ENCODE data around the gene TPSG1. TPM values are rescaled to one million over a fixed set of nuclear protein-coding genes. Genes with fewer than 3 reads are reported as not detected.

The TPSG1 gene
- total and polyA plus RNA-seq, 8 donors: 0.10 to 22.9 (median 1.2) TPM; not detected in 5

- peaks cover 0 to 14% (median 6%) of the 10 kb centered on the region in 3 donors for H3K27me3 ChIP-seq
- intact Hi-C loops (cut with DNase I; ENCODE audit: low total_unique reads): no loop called here
Measured at GRCh38 chr16:1204933-1205332, 20.1 kb downstream of the TPSG1 start.

GRCh38 chr16:1202274-1202673 lies 22.8 kb downstream of the TPSG1 start:
- DNase-seq: no peak
- WGBS, 5 donors: 86 to 100% (median 93%) methylated on average over 3 to 18 of the region's 18 CpGs
- intact Hi-C loops (cut with DNase I; ENCODE audit: low total_unique reads): no loop called here
- peaks cover 9 to 79% (median 48%) of the 10 kb centered on the region in 4 donors for H3K36me3 ChIP-seq
- H3K4me1 ChIP-seq: peaks cover 0 to under 1% (median 0%) of the 10 kb centered on the region in 4 donors
- H3K27me3 ChIP-seq: peaks cover 0 to 14% (median 6%) of the 10 kb centered on the region in 3 donors
- H3K4me3 ChIP-seq: no peak overlapping the region
- TF ChIP-seq POLR2A (IDR thresholded peaks at IDR 0.05) (no peak), EP300 (IDR thresholded peaks at IDR 0.05) (no peak), CTCF (IDR thresholded peaks at IDR 0.05) (no peak), POLR2AphosphoS5 (IDR thresholded peaks at IDR 0.05) (no peak)
- H3K9me3 ChIP-seq: no peaks in the 10 kb centered on the region
- H3K27ac ChIP-seq: no peak overlapping the region

More at GRCh38 chr16:1204933-1205332, 20.1 kb downstream of the TPSG1 start:
- Histone ChIP-seq H3K27ac (no peak overlapping the region), H3K4me3 (no peak overlapping the region), H3K4me1 (no peaks in the 10 kb centered on the region), H3K36me3 (peaks cover 9 to 98% (median 68%) of the 10 kb centered on the region in 4 donors), H3K9me3 (no peaks in the 10 kb centered on the region)
- no peak for DNase-seq
- WGBS, 5 donors: 55 to 69% (median 66%) methylated on average over 8 to 15 of the region's 21 CpGs
- no peak for TF ChIP-seq CTCF (IDR thresholded peaks at IDR 0.05)
- TF ChIP-seq POLR2A (IDR thresholded peaks at IDR 0.05): no peak
- no peak for TF ChIP-seq POLR2AphosphoS5 (IDR thresholded peaks at IDR 0.05)
- no peak for TF ChIP-seq EP300 (IDR thresholded peaks at IDR 0.05)

- WGBS, 5 donors: 88 to 93% (median 91%) methylated on average over 25 of the region's 25 CpGs
Measured at GRCh38 chr16:1201444-1201843, 23.6 kb downstream of the TPSG1 start.

GRCh38 chr16:1200014-1200627 lies 24.9 kb downstream of the TPSG1 start:
- WGBS, 5 donors: 92 to 95% (median 93%) methylated on average over 31 to 38 of the region's 38 CpGs
- no peak for TF ChIP-seq EP300 (IDR thresholded peaks at IDR 0.05)
- TF ChIP-seq CTCF (IDR thresholded peaks at IDR 0.05): no peak
- no peak for TF ChIP-seq POLR2AphosphoS5 (IDR thresholded peaks at IDR 0.05)
- no peak for TF ChIP-seq POLR2A (IDR thresholded peaks at IDR 0.05)
- no peaks in the 10 kb centered on the region for H3K9me3 ChIP-seq
- intact Hi-C loops (cut with DNase I; ENCODE audit: low total_unique reads): no loop called here
- peaks cover 0 to 18% (median 0%) of the 10 kb centered on the region in 3 donors for H3K27me3 ChIP-seq
- no peak overlapping the region for H3K4me3 ChIP-seq
- no peak overlapping the region for H3K27ac ChIP-seq
- no peak for DNase-seq
- H3K36me3 ChIP-seq: peaks cover 9 to 66% (median 32%) of the 10 kb centered on the region in 4 donors
- peaks cover 0 to 4% (median 2%) of the 10 kb centered on the region in 4 donors for H3K4me1 ChIP-seq

More at GRCh38 chr16:1201444-1201843, 23.6 kb downstream of the TPSG1 start:
- peaks cover 0 to 14% (median 6%) of the 10 kb centered on the region in 3 donors for H3K27me3 ChIP-seq
- H3K9me3 ChIP-seq: no peaks in the 10 kb centered on the region
- H3K4me1 ChIP-seq: peaks cover 0 to 4% (median 0%) of the 10 kb centered on the region in 4 donors
- no peak overlapping the region for H3K27ac ChIP-seq
- no peak overlapping the region for H3K4me3 ChIP-seq
- DNase-seq: no peak
- intact Hi-C loops (cut with DNase I; ENCODE audit: low total_unique reads): no loop called here
- peaks cover 9 to 74% (median 43%) of the 10 kb centered on the region in 4 donors for H3K36me3 ChIP-seq
- TF ChIP-seq POLR2A (IDR thresholded peaks at IDR 0.05) (no peak), EP300 (IDR thresholded peaks at IDR 0.05) (no peak), POLR2AphosphoS5 (IDR thresholded peaks at IDR 0.05) (no peak), CTCF (IDR thresholded peaks at IDR 0.05) (no peak)

All from stomach (tissue), 9 donors.